DMS 273 (cell line): ENCODE measurements around the gene NF2.

Experiments
- DNase-seq: peaks from one replicate; lab custom pipeline; 2025; ENCODE audit not compliant: unreplicated experiment; lab: John Stamatoyannopoulos, UW

Gene NF2

DNA sequence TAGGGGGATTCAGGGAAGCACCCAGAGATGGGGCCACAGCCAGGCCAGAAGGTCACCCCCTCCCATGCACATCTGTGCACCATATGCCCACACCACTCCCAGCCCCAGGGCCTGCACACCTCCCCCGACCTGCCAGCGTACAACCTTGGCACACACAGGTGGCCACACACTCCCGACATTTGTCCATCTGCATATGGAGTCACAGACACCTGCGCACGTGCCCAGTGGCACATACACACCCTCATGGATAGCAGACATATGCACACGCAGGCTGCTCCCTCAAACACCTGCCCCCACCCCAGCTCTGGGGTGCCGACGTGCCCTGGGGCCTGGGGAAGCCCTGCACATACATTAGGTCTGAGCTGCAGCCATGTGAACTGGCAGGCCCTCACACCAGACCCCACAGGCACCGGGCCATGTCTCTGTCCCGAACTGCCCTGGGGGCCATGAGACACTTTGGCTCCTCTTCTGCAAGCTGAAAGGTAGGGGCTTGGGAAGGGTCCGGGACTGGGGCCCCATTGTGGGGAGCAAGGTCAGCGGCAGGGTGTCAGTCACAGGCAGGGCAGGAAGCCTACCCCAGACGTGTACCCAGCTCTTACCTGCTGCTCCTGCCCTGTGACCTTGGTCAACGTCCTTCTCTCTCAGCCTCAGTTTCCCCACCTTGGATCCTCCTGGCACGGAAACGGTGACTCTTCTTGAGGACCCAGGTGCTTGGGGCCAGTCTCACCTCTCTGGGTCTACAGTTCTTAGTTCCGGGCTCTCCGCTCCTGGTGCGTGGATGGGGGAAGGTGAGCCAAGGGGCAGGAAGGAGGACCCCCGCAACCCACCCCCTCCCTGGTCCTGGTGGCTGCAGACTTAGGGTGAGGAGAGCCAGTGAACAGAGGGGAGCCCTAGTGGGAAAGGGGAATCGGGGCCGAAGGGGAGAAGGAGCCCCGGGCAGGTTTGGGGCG lies 115.8 kb downstream of the NF2 start:
- peak; percentile 71 for DNase-seq

DNA sequence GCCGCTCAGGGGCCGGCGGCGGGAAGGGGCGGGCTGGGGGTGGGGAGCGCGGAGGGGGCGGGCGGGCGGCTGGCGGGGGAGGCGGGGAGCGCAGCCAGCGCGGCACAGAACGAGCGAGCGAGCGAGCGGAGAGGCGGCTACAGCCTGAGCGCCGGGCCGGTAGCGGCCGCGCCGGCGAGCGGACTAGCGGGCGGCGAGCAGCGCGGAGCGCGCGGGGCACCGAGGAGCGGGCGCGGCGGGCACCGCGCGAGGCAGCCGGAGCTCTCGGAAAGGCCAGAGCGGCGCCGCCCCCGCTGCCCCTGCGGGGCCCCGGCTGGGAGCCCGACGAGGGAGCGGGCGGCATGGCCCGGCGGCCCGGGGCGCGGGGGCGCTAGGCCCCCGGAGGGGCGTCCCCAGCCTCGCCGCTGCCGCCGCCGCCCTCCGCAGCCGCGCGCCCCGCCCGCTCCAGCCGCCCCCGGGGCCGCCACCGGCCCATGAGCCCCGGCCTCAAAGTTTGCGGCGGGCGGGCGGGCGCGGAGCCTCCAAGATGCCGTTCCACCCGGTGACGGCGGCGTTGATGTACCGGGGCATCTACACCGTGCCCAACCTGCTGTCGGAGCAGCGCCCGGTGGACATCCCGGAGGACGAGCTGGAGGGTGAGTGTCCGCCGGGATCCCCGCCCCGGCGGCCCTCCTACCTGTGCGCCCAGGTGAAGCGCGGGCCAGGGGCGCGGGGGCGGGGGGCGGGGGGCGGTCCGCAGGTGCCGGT lies 116.6 kb downstream of the NF2 start, which contains the start of gene CABP7:
Gene CABP7, plus strand, starts transcription at position 105 of the 747 bp plus-strand sequence. Its CDS starts 422 bp downstream, at position 527.
- DNase-seq: peak; percentile 65

DNA sequence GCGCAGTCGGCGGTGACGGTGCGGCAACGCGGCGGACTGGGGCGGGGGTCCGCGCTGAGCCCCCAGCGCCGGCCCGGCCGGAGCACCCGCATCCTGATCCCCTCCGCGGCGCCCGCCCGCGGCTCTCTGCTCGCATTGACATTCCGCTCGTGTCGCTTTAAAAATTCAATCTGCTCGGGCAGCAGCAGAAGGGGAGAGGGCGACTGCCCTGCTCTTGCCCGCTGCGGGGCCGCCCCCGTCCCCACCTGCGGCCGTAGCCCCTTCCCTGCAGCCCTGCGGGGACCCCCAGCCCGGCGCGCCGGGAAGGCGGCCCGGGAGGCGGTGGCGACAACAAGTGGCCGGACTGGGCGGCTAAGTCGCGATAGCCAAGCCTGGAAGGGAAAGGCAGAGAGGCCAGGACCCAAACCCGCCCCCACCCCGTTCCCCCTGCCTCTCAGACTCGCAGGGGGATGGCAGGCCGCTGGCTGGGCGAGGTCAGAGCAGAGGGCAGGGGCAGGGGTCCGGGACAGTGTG lies 117.4 kb downstream of the NF2 start:
- no peak for DNase-seq

DNA sequence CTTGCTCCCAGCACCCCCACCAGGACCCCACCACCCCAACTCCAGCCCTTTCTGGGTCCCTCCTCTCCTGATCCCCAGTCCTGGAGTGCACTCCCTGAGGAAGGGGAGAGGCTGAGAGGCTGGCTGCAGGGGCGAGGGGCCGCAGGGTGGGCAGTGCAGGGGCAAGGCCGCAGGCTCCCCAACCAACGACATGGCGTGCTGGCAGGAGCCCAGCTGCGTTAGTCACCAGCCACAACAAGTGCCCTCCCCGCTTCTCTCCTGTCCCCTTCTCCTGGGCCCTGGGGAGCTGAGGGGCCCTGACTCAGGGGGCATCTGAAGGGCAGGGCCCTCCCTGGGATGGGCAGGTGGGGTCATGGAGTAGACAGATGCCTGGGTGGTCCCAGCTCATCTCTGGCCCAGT lies 118.7 kb downstream of the NF2 start:
- DNase-seq: no peak

DNA sequence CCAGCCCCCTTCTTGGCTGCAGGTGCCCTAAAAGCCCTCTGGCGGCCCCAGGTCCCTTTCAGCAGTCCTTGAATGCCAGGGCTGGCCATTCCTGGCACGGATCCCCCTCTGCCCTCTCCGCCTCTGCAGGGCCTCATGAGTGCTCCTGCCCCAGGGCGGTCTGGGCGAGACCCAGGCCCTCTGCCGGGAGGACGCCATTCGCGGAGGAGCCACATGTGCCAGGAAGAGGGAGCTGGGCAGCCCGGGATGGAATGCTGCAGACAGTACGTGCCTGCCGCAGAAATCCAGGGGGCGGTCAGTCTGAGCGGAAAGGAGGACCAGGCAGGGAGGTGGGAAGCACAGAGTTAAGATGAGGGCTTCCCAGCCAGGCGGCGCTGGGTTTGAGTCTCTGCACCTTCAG lies 119.2 kb downstream of the NF2 start:
- no peak for DNase-seq

DNA sequence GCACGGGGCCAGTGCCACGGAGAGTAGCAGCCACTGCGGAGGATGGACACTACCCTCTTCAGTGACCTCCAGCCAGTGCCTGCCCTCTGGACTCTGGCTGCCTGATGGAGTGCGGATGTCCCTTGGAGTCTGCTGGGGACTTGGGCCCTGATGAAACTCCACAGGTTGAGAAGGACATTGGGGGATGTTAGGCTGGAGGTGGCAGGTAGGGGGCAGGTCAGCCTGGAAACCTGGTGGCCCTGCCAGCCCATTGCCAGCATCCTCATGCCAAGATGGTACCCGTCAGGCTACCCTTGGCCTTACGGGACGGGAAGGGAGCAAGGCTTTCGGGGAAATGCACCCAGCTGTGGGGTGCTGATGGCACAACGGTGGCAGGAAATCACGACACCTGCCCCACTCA lies 120.3 kb downstream of the NF2 start:
- no peak for DNase-seq

DNA sequence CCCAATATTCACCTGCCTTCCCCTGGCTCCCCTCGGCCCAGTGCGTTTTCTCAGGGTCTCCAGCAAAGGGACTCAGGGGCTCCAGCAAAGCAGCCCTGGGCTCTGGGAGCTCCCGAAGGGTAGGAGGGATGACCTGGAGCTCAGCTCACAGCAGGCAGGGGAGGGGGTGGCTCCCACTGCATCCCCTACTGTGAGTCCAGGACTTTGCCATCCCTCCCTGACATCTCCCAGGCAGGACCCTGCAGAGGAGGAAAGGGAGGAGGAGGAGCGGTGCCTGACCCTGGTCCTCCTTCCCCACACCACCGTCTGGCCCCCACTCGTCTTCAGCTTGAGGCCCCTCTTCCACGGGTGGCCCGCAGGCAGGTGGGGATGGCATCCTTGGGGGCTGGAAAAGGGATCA lies 121.4 kb downstream of the NF2 start:
- no peak for DNase-seq

DNA sequence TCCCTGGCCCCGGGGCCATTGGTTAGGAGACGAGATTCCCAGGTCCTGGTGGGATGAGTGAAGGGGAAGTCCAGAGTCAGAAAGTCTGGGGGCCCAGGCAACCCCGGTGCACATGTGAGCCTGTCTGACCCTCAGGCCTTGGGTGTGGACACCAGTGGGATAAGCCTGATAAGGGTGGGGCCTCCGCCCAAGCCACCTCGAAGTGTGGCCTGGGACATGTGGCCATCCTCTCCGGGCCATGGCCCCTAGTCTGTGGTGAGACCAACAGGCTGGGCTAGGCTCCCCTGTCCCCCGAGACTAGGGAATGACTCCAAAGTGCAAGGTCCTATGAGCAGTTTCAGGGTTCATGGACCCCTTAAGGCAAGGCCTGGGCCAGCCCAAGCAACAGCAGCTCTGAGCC lies 122.7 kb downstream of the NF2 start:
- DNase-seq: no peak

DNA sequence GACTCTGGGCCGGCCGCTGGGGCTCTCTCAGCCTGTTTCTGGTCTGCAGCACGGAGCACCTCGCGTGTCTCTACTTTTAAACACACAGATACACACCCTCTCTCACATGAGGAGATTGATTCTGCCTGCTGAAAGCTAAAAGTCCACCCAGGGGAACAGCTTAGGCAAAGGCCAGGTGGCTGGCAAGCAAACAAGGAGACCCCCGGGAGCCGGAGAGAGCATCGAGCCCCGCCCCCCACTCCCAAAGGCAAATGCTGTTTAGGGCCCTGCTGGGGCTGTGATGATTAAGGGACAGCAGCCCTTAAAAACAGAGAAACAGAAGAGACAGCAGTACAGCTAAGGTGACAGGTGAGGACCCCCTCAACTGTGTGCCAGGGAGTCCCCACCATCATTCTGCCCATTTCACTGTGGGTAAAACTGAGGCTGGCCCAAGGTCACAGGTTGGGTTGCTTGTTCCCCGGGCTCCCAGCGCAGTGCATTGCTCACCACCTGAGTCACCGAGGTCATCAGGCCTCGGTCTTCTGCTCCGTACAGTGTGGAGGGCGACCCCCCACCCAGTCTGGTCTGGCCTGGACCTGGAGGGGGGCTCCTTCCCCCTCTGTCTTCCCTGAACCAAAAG lies 123.2 kb downstream of the NF2 start:
- no peak for DNase-seq

DNA sequence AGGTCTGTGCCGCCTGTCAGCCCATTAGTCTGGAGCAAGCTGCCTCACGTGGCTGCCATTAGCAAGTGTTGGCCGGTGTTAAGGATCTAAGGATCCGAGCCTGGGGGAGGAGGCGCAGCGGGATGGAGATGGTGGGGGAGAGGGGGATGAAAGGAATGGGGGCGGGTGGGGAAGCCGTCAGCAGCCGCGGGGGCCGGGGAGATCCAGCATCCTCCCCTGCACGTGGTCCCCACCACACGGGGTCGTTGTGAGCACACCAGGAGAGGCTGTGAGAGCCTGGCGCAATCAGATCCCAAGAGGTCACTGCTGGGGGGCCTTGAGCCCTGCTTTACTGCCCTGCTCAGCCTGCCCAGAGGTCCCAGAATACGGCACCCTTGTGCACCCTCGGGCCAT lies 123.7 kb downstream of the NF2 start:
- peak; percentile 65 for DNase-seq

DNA sequence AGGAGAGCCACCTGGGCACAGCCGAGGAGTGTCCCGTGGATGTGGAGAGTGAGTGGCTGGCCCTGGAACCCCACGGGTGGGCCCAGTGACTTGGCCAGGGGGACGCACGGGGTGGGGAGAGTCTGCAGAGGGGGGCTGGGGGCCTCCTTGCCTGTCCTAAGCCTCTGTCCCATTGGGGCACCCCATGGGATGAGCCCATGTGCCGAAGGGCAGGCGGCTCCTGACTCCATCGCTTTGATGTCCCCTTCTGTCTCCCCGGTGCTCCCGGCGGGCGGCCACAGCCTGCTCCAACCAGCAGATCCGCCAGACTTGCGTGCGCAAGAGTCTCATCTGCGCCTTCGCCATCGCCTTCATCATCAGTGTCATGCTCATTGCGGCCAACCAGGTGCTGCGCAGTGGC lies 125.7 kb downstream of the NF2 start:
- no peak for DNase-seq

DNA sequence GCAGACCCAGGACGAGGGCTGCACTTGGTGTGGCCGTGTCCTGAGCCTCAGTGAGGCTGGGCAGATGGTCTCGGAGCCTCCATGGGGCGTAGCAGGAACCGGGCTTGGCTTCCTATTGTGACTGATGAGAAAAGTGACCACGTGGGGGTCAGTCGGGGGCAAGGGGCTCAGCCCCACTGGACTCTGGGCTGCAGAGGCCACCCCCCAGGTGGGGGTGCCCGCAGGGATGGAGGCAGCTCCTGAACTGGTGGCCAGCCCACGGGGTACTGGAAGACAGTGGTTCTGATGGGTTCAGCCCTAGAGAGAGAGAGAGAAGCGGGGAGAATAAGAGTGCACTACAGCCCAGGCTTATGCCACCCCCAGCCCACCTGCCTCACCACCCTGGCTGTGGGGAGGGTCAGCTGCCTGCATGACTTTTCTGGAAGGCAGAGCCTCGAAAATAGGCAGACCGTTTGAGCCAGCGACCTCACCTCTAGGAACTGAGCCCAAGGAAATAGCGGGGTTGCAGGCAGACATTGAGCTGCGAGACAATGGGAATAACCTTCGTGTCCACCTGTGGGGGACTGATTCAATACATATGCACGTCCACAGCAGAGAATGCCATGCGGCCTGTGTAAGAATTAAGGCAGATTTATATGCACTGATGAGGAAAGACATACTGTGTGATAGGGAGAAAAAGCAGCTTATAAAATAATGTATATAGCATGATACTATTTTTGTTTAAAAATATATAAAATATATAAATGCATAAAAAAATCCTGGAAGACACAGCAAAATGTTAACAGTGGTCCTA lies 127.8 kb downstream of the NF2 start:
- no peak for DNase-seq

DNA sequence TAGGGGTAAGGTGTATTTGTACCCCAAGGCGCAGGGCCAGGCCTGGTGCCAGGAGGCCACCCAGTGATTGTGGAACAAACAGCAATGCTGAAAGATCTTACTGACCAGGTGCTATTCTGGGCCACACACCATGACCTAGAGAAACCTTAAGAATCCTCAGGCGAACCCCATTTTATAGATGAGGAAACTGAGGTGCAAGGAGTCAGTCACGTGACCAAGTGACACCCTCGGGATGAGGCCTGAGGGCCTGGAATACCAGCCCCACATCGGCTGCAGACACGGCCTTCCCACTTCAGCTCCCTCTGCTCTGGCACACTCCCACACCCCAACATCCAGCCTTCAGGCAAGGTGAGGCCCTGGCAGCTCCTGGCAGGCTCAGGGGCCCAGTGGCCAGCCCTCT lies 129.4 kb downstream of the NF2 start:
- no peak for DNase-seq

DNA sequence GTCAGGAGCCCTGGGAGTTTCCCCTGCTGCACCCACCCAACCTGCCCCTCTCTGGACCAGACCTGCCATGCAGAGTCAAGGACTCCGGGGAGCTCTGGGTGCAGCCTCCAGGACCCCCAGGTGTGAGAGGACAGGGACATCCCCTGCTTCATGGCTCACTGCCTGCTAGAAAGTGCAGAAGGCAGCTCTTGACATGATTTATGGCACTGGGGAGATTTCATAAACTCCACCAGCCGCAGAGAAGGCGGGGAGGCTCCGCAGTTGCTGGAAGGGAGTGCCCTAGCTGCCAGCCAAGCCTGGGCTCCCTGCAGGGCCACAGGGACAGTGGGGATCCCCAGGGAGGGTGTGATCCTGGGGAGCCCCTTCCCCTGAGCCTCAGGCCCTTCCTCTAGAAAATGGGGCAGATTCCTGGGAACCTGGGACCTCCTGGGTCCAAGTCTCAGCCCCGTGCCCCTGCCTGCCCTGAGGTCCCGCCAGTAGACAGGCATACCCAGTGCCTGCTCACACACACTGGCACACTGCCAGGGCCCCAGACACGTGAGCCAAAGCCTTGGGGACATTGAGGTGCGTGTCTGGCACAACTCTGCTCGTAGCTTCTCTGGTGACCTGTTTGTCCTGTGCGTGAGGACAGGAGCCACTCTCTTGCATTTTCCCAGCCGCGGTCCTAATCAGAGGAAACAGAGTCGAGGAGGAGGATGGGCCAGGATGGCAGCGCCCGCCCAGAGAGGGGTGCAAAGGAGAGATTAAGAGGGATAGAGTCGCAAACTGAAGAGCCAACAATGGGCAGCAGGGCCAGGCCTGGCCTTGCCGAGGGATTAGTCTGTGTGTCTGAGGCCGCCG lies 130.1 kb downstream of the NF2 start:
- DNase-seq: peak; percentile 68

DNA sequence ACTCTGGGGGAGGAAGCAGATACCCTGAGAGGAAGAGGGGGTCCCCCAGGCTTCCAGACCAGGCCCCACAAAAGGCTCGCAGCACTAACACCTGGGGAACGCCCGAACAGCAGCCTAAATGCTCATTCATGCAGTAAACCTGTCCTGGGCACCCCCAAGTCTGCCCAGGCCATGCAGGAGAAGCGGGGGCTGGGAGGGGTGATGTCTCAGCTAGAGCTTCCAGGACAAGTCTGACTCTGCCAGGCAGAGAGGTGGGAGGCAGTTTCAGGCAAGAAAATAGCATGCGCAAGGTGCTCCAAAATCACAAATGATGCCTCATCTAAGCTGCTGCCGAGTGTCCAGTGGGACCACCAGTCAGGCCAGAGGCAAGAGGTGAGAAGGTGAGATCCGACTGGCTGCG lies 131.0 kb downstream of the NF2 start:
- DNase-seq: peak; percentile 22

DNA sequence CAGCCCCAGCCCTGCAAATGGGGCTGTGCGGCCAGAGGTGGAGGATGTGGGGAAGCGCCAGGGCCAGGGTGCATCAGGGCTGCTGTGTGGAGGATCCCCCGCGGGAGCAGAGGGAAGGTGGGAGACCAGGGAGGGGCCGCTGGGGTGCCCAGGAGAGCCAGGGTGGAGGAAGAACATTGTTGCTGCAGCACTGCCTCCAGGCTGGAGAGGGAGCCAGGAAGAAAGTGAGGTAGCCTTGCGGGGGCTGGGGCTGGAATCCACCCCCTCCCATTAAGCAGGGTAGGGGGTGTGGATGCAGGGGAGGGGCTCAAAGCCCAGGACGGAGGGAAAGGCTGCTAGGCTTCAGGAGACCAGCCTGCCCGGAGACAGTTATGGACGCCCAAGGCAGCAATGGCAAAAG lies 131.4 kb downstream of the NF2 start:
- no peak for DNase-seq

DNA sequence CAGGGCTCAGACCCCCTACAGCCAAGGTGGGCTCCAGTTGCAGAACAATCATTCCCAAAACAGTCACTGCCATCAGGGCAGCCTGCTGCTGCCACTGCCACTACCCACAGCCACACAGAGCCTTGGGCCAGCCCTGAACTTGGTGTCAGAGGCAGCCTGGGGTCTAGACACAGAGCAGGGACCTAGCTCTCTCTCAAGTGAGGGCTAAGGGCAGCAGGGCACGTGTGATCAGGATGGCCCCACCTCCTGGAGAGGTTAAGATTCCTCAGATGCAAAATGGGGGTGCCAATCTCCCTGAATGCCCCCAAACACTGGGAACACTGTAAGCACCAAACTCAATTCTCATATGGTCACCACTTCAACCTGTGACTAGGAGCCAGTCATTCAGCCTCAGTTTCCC lies 132.0 kb downstream of the NF2 start:
- DNase-seq: no peak

DNA sequence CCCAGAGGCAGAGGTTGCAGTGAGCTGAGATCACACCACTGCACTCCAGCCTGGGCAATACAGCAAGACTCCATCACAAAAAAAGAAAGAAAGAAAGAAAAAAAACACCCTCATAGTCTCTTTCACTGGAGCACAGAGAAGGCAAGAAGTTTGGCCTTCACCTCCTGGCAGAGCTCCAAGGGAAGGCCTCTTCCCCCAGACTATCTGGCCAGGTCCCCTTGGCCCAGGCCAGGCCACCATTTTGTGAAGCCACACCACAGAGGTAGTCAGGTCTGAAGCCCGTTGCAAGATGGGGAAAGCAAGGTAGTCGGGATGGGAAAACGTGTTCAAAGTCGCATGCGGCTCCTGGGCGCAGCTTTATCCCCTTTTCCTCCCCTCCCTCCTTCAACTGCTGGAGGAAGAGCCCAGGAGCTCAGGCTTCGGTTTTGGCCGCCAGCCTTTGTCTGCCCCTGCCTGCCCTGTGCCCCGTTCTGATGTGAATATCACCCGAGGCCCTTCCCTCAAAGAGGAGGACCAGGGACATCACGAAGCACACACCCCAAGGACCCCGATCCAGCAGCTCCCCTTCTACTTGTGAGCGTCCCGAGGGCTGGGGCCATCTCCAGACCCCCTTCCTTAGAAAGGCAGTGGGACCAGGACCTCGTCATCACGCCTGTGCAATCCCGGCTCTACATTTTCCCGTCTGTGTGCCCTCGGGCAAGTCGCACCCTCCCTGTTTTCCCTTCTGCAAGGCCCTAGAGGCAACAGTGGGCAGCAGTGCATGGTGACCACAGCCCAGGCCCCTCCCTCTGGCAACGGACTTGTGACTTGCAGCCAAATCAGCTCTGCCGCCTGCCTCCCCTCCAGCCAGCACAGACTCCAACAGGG lies 134.1 kb downstream of the NF2 start:
- DNase-seq: no peak
